Right atrium auricular region (tissue), 2 donors: ENCODE data around the gene WDHD1. TPM values are rescaled to one million over a fixed set of nuclear protein-coding genes. Genes with fewer than 3 reads are reported as not detected.
A peak's percentile ranks its signal among the peaks of the same experiment; 100 is the strongest.
"Not testable (repeated sequence)": the region's sequence is repeated elsewhere in the genome, so short reads cannot be mapped to it uniquely, and the experiment has no call there.

Experiments used
- DNase-seq: peaks from one replicate; pipeline ENCODE4 v3.0.0-alpha.2; 2019; ENCODE audit warnings: low spot score
- H3K27ac ChIP-seq, 2 donors: fragments of 200-600 bp; sonication (generic); 1 replicate in 1 of 2; 2 replicates in 1 of 2; pipeline ENCODE4 v1.5.1; 2016 to 2019
- H3K27me3 ChIP-seq, 2 donors: fragments of 200-600 bp; sonication (generic); one replicate each; pipeline versions ENCODE4 v1.5.1 to v1.6.0; 2017 to 2019
- H3K36me3 ChIP-seq: fragments of 200-600 bp; sonication (generic); one replicate; pipeline ENCODE4 v1.5.1; 2016
- H3K4me1 ChIP-seq, 2 donors: fragments of 200-600 bp; sonication (generic); one replicate each; pipeline versions ENCODE4 v1.5.1 to v1.6.0; 2017 to 2019
- H3K4me3 ChIP-seq, 2 donors: fragments of 200-600 bp; sonication (generic); 1 replicate in 1 of 2; 2 replicates in 1 of 2; pipeline ENCODE4 v1.5.1; 2017 to 2019; ENCODE audit warnings: mild to moderate bottlenecking in 1 of 2, moderate library complexity in 1 of 2
- H3K9me3 ChIP-seq, 2 donors: fragments of 200-600 bp; sonication (generic); one replicate each; pipeline ENCODE4 v1.5.1; 2019
- total RNA-seq, 2 donors: library from RNA; depleted of rRNA; stranded (reverse); fragments of >200 nt; gene quantifications; one replicate each; pipeline ENCODE4 v1.1.0, GENCODE V29; 2016
- TF ChIP-seq, protein P1 (sequence below), 2 donors: fragments of 200-600 bp; sonication (generic); IDR thresholded peaks; one replicate each; pipeline ENCODE4 v1.5.1; 2019; ENCODE audit warnings: antibody characterized with exemption in 2 of 2

The WDHD1 gene
- total RNA-seq, 2 donors from 2014 or later = 0.59 to 0.94 TPM

DNA sequence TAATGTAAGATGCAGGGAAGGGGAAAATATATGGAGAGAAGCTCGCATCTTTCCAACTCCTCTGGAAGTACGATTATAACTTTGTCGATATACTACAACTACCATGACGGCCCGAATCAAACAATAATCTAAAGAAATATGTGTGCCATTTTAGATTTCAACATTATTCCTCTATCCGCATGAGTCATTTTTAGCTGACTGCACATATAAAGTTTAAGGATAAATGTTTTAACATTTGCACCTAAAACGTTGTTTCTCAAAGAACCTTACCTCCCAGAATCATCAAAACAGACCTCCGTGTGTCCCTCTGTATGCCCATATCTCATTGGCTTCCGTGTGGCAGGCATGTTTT lies 482 bp downstream of the WDHD1 start:
- peak overlapping the region; percentile 64 to 93 for H3K4me3 ChIP-seq
- H3K9me3 ChIP-seq = no peaks in the 10 kb centered on the region
- peaks cover 0 to 36% of the 10 kb centered on the region in 2 donors for H3K4me1 ChIP-seq
- H3K27me3 ChIP-seq = no peaks in the 10 kb centered on the region
- no peaks in the 10 kb centered on the region for H3K36me3 ChIP-seq
- no peak for DNase-seq
- peak overlapping the region; percentile 80 to 90 for H3K27ac ChIP-seq
- TF ChIP-seq, protein P1, sequence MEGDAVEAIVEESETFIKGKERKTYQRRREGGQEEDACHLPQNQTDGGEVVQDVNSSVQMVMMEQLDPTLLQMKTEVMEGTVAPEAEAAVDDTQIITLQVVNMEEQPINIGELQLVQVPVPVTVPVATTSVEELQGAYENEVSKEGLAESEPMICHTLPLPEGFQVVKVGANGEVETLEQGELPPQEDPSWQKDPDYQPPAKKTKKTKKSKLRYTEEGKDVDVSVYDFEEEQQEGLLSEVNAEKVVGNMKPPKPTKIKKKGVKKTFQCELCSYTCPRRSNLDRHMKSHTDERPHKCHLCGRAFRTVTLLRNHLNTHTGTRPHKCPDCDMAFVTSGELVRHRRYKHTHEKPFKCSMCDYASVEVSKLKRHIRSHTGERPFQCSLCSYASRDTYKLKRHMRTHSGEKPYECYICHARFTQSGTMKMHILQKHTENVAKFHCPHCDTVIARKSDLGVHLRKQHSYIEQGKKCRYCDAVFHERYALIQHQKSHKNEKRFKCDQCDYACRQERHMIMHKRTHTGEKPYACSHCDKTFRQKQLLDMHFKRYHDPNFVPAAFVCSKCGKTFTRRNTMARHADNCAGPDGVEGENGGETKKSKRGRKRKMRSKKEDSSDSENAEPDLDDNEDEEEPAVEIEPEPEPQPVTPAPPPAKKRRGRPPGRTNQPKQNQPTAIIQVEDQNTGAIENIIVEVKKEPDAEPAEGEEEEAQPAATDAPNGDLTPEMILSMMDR (IDR thresholded peaks at IDR 0.05) = no peak

DNA sequence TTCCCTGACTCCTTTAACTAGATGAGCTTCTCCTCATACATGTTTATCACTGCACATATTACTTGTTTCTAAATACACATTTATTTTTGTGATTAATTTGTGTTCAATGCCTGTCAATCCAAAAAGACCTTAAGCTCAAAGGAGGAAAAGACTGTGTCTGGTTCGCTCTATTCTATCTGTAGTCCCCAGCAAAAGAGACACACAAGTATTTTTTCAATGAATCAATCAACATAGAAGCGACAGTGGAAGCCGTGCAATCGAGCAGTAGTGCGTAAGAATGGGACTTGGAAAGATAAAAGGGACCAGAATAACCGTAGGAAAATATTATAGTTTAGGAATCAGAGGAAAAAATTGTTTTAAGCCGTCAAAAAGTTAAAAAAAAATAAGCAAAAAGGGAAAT lies 951 bp downstream of the WDHD1 start:
- Histone ChIP-seq H3K36me3 (no peaks in the 10 kb centered on the region), H3K27me3 (no peaks in the 10 kb centered on the region), H3K4me1 (peaks cover 0 to 31% of the 10 kb centered on the region in 2 donors), H3K27ac (no peak overlapping the region), H3K9me3 (no peaks in the 10 kb centered on the region), H3K4me3 (no peak overlapping the region)
- DNase-seq = no peak
- TF ChIP-seq, protein P1 (IDR thresholded peaks at IDR 0.05) = no peak

DNA sequence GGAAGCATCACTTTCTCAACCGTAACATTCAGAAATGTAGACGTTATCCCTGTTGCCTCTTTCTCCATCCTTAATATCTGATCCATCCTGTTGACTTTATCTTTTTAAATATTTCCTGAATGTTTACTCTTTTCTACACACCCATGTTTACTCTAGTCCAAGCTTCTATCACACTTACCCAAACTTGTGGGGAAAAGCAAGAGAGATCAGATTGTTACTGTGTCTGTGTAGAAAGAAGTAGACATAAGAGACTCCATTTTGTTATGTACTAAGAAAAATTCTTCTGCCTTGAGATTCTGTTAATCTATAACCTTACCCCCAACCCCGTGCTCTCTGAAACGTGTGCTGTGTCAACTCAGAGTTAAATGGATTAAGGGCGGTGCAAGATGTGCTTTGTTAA lies 2.5 kb downstream of the WDHD1 start:
- H3K4me1 ChIP-seq = peaks cover 0 to 26% of the 10 kb centered on the region in 2 donors
- DNase-seq, H3K27ac ChIP-seq, H3K9me3 ChIP-seq, H3K27me3 ChIP-seq, H3K36me3 ChIP-seq, H3K4me3 ChIP-seq: not testable (repeated sequence)

DNA sequence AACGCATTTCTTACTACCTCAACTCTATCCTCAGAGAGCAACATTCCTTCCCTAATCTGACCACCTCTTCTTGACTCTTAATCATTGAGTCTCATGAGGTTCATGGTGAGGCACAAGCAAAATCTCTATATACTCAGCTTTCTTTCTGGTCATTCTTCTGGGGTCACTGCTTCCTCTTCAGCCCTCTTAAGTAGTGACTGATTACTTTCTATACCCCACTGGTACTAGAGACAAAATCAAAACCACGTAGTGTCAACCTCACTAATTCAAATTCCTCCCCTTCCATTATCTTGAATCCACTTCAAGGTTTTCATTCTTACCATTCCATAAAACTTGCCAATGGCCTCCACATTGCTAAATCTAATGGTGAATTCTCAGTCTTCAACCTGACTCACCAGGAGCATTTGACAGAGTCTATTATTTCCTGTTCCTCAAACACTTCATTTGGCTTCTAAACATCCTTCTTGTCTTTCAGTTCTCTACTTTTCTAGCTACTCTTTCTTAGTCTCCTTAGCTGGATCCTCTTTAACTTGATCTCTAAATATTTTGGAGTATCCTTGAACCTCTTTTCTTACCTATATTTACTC lies 6.8 kb downstream of the WDHD1 start:
- no peaks in the 10 kb centered on the region for H3K36me3 ChIP-seq
- H3K9me3 ChIP-seq = no peaks in the 10 kb centered on the region
- no peaks in the 10 kb centered on the region for H3K4me1 ChIP-seq
- H3K4me3 ChIP-seq = no peak overlapping the region
- no peaks in the 10 kb centered on the region for H3K27me3 ChIP-seq
- no peak for DNase-seq
- no peak overlapping the region for H3K27ac ChIP-seq
- TF ChIP-seq, protein P1 (IDR thresholded peaks at IDR 0.05) = no peak

DNA sequence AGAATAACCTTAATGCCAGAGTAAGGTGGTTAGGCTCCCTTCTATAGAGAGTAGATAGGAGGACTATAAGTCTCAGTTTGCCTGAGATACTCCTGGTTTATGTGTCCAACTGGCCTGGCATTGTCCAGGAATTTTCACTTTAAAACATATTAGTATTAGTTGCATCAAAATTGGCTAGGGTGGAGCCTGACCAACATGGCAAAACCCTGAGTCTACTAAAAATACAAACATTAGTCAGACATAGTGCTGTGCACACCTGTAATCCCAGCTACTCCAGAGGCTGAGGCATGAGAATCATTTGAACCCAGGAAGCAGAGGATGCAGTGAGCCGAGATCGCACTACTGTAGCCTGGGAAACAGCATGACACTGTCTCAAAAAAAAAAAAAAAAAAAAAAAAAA lies 11.9 kb downstream of the WDHD1 start:
- Histone ChIP-seq H3K4me1 (no peaks in the 10 kb centered on the region), H3K4me3 (no peak overlapping the region), H3K36me3 (no peaks in the 10 kb centered on the region), H3K9me3 (no peaks in the 10 kb centered on the region), H3K27me3 (no peaks in the 10 kb centered on the region), H3K27ac (no peak overlapping the region)
- no peak for DNase-seq
- TF ChIP-seq, protein P1 (IDR thresholded peaks at IDR 0.05) = no peak

DNA sequence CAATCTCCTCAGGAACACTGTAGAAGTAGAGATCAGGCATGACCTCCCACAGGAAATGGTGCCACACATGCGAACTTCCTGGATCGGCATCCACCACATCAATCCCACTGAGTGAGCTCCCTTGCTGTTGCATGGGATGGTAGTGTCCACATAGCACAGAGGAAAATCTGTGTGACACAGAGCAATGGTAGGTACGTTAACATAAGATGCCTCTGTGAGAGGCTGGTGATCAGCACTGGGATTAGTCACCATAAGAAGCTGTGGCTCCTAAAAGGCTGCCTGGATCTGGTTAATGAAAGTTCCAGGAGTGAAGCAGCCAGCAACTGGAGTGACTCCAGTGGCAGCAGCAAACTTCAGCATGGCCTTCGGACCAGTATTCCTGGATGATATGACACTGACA lies 21.8 kb downstream of the WDHD1 start:
- no peak overlapping the region for H3K4me3 ChIP-seq
- H3K27ac ChIP-seq = no peak overlapping the region
- TF ChIP-seq, protein P1 (IDR thresholded peaks at IDR 0.05) = no peak
- H3K36me3 ChIP-seq = no peaks in the 10 kb centered on the region
- no peak for DNase-seq
- no peaks in the 10 kb centered on the region for H3K9me3 ChIP-seq
- H3K4me1 ChIP-seq = no peaks in the 10 kb centered on the region
- no peaks in the 10 kb centered on the region for H3K27me3 ChIP-seq
